Hepatocyte (in vitro differentiated cells): ENCODE measurements around the gene NFKB2. TPM values are rescaled to one million over a fixed set of nuclear protein-coding genes. Genes with fewer than 3 reads are reported as not detected.

Experiments used
- DNase-seq: peaks from one replicate; pipeline ENCODE4 v3.0.0-alpha.2; 2016; ENCODE audit warnings: low spot score
- H2AFZ ChIP-seq: fragments of 200-600 bp; sonication (generic); 2 replicates; pipeline ENCODE4 v1.6.0; 2016; ENCODE audit warnings: antibody characterized with exemption, mild to moderate bottlenecking
- H3K27ac ChIP-seq: fragments of 200-600 bp; sonication (generic); 2 replicates; pipeline ENCODE4 v1.5.1; 2016; ENCODE audit warnings: mild to moderate bottlenecking
- H3K27me3 ChIP-seq: fragments of 200-600 bp; sonication (generic); 2 replicates; pipeline ENCODE4 v1.6.1; 2016
- H3K36me3 ChIP-seq: fragments of 200-600 bp; sonication (generic); replicated peaks from 2 replicates; pipeline ENCODE4 v1.5.1; 2016; ENCODE audit warnings: low read depth; ENCODE audit not compliant: insufficient read depth
- H3K4me1 ChIP-seq: fragments of 200-600 bp; sonication (generic); 2 replicates; pipeline ENCODE4 v1.5.1; 2016; ENCODE audit warnings: mild to moderate bottlenecking, moderate library complexity; ENCODE audit not compliant: insufficient read depth
- H3K4me2 ChIP-seq: fragments of 200-600 bp; sonication (generic); 2 replicates; pipeline ENCODE4 v1.6.0; 2016
- H3K4me3 ChIP-seq: fragments of 200-600 bp; sonication (generic); 2 replicates; pipeline ENCODE4 v1.5.1; 2016; ENCODE audit warnings: mild to moderate bottlenecking
- H3K79me2 ChIP-seq: fragments of 200-600 bp; sonication (generic); 2 replicates; pipeline ENCODE4 v1.6.0; 2017; ENCODE audit warnings: mild to moderate bottlenecking
- H3K9me2 ChIP-seq: fragments of 200-600 bp; sonication (generic); replicated peaks from 2 replicates; pipeline ENCODE4 v1.6.0; 2017; ENCODE audit warnings: mild to moderate bottlenecking; ENCODE audit not compliant: insufficient read depth
- H3K9me3 ChIP-seq: fragments of 200-600 bp; sonication (generic); 2 replicates; pipeline ENCODE4 v1.5.1; 2016; ENCODE audit warnings: low read depth, mild to moderate bottlenecking
- H4K20me1 ChIP-seq: fragments of 200-600 bp; sonication (generic); 2 replicates; pipeline ENCODE4 v1.6.0; 2016; ENCODE audit warnings: mild to moderate bottlenecking; ENCODE audit not compliant: insufficient read depth, poor library complexity, severe bottlenecking
- CTCF ChIP-seq: fragments of 200-600 bp; sonication (generic); IDR thresholded peaks from 2 replicates; pipeline ENCODE4 v1.5.1; 2016; ENCODE audit warnings: antibody characterized with exemption, mild to moderate bottlenecking; ENCODE audit not compliant: poor library complexity
- EZH2 ChIP-seq: fragments of 200-600 bp; sonication (generic); IDR thresholded peaks from 2 replicates; pipeline ENCODE4 v1.6.1; 2016; ENCODE audit warnings: antibody characterized with exemption, mild to moderate bottlenecking, borderline replicate concordance
- EZH2phosphoT487 ChIP-seq: fragments of 200-600 bp; sonication (generic); IDR thresholded peaks from one replicate; pipeline ENCODE4 v1.6.1; 2018; ENCODE audit warnings: antibody characterized with exemption, mild to moderate bottlenecking, low read depth, moderate library complexity; ENCODE audit not compliant: unreplicated experiment, severe bottlenecking
- WGBS: methylation state at CpG from one replicate; pipeline ENCODE4 v1.1.6; 2016; ENCODE audit warnings: low lambda C conversion rate; ENCODE audit errors: missing lambda C conversion rate; 5-methylcytosine and 5-hydroxymethylcytosine counted together
- polyA plus RNA-seq: library from polyadenylated mRNA; unstranded; fragments of >200 nt; fragmentation: Nextera tagmentation; extraction: Ambion mirVana; gene quantifications from 2 replicates; pipeline ENCODE4 v1.2.1, GENCODE V29; 2016
- total RNA-seq: library from RNA; depleted of rRNA; stranded (reverse); fragments of >200 nt; gene quantifications from 2 replicates; pipeline ENCODE4 v1.2.3, GENCODE V29; 2014

NFKB2 gene
- total and polyA plus RNA-seq, 2 experiments from 2014 or later: 23.2 to 27.4 TPM

DNA sequence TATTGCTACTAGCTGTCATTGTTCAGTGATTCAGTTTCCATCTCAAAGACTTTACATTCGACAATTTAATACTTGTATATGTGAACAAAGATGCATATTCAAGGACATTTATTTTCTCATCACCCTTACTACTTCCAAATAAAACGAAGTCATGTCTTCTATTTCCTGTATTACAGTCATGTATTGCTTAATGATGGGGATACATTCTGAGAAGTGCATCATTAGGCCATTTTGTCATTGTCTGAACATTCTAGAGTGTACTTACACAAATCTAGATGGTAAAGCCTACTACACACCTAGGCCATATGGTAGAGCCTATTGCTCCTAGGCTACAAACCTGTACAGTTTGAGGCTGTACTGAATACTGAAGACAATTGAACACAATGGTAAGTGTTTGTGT is 49.3 kb downstream of the NFKB2 start:
- Histone ChIP-seq H3K9me3 (no peaks in the 10 kb centered on the region), H3K4me2 (no peak overlapping the region), H3K9me2 (no peaks in the 10 kb centered on the region), H2AFZ (no peak overlapping the region), H3K4me3 (no peak overlapping the region), H3K27me3 (no peaks in the 10 kb centered on the region), H3K79me2 (peaks cover 4% of the 10 kb centered on the region), H3K36me3 (no peaks in the 10 kb centered on the region), H3K4me1 (no peaks in the 10 kb centered on the region), H3K27ac (no peak overlapping the region), H4K20me1 (no peaks in the 10 kb centered on the region)
- no peak for TF ChIP-seq EZH2
- no peak for TF ChIP-seq CTCF
- TF ChIP-seq EZH2phosphoT487: no peak
- DNase-seq: no peak
- WGBS: 91% methylated on average over 2 of the region's 2 CpGs

GRCh38 chr10:102449321-102450123 is 54.0 kb downstream of the NFKB2 start:
- H3K9me2 ChIP-seq: no peaks in the 10 kb centered on the region
- H3K4me3 ChIP-seq: peak overlapping the region; percentile 60
- peak overlapping the region; percentile 98 for H3K4me2 ChIP-seq
- TF ChIP-seq CTCF (no peak), EZH2phosphoT487 (no peak), EZH2 (no peak)
- H3K36me3 ChIP-seq: no peaks in the 10 kb centered on the region
- DNase-seq: peak; percentile 91
- H3K27me3 ChIP-seq: no peaks in the 10 kb centered on the region
- H2AFZ ChIP-seq: peak overlapping the region; percentile 96
- H3K27ac ChIP-seq: peak overlapping the region; percentile 96
- no peaks in the 10 kb centered on the region for H3K9me3 ChIP-seq
- 12% methylated on average over 29 of the region's 30 CpGs for WGBS
- H3K4me1 ChIP-seq: peaks cover 19% of the 10 kb centered on the region
- peaks cover 19% of the 10 kb centered on the region for H3K79me2 ChIP-seq
- H4K20me1 ChIP-seq: no peaks in the 10 kb centered on the region

GRCh38 chr10:102450124-102450373 is 54.5 kb downstream of the NFKB2 start:
- Histone ChIP-seq H3K4me1 (peaks cover 23% of the 10 kb centered on the region), H2AFZ (peak overlapping the region; percentile 96), H3K4me2 (peak overlapping the region; percentile 98), H3K27me3 (no peaks in the 10 kb centered on the region), H3K9me2 (no peaks in the 10 kb centered on the region), H3K79me2 (peaks cover 19% of the 10 kb centered on the region), H3K27ac (peak overlapping the region; percentile 96), H3K9me3 (no peaks in the 10 kb centered on the region), H3K36me3 (no peaks in the 10 kb centered on the region), H3K4me3 (peak overlapping the region; percentile 60), H4K20me1 (no peaks in the 10 kb centered on the region)
- WGBS: 0% methylated on average over 11 of the region's 11 CpGs
- DNase-seq: no peak
- no peak for TF ChIP-seq CTCF
